HL-60 (cell line): Measurements from ENCODE around the gene SRSF8.

Experiments
- DNase-seq, 2 experiments: peaks; one replicate each; pipeline ENCODE4 v3.0.0-alpha.2; 2010 to 2020; ENCODE audit warnings: low read depth in 1 of 2, low spot score in 1 of 2
- H3K27ac ChIP-seq: fragments of 250-450 bp; sonication (Bioruptor Pico); replicated peaks from 2 replicates; pipeline ENCODE4 v1.5.1; 2020; ENCODE audit warnings: mild to moderate bottlenecking, moderate library complexity
- H3K27me3 ChIP-seq: fragments of 250-450 bp; sonication (Bioruptor Pico); 2 replicates; pipeline ENCODE4 v1.5.1; 2021; ENCODE audit warnings: mild to moderate bottlenecking, moderate library complexity; ENCODE audit not compliant: insufficient read depth, poor library complexity, severe bottlenecking
- H3K4me3 ChIP-seq: replicated peaks from 2 replicates; pipeline ENCODE4 v1.5.1; 2011; ENCODE audit warnings: mild to moderate bottlenecking, control low read depth, low read length; ENCODE audit not compliant: insufficient read depth
- GABPA ChIP-seq: IDR thresholded peaks from 2 replicates; pipeline ENCODE4 v1.6.1; 2012; ENCODE audit warnings: low read depth
- POLR2AphosphoS5 ChIP-seq: IDR thresholded peaks from 2 replicates; pipeline ENCODE4 v1.6.1; 2012; ENCODE audit warnings: low read depth
- SPI1 ChIP-seq: IDR thresholded peaks from 2 replicates; pipeline ENCODE4 v1.6.1; 2012; ENCODE audit warnings: low read depth, mild to moderate bottlenecking, borderline replicate concordance
- TF ChIP-seq, protein P1 (sequence below): IDR thresholded peaks from one replicate; pipeline ENCODE4 v1.5.1; 2011; ENCODE audit warnings: low read length, control low read depth, inconsistent platforms; ENCODE audit not compliant: insufficient read depth
- TF ChIP-seq, protein P2 (sequence below): IDR thresholded peaks from 2 replicates; pipeline ENCODE4 v1.6.1; 2012; ENCODE audit warnings: low read depth; ENCODE audit not compliant: insufficient replicate concordance

The SRSF8 gene

DNA sequence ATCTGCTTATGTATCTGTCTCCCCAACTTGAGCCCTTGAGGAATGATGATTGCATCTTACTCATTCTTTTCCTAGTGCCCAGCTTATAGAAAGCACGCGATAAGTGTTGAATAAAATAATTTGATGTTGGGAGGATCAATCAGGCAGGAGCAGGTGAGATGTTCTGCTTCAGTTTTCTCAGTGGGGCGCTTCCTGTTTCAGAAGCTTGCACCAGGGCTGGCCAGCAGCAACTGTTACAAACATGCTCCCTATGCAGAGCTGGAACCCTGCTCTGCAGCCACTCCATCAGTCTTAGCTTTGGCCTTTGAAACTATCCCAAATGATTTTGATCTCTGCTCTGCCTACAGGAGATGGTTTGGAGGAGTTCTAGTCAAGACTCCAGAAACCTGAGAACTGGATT lies 26.8 kb downstream of the SRSF8 start:
- no peak overlapping the region for H3K27ac ChIP-seq
- H3K27me3 ChIP-seq, result peaks cover 11% of the 10 kb centered on the region
- no peak for TF ChIP-seq POLR2AphosphoS5
- TF ChIP-seq SPI1, result 0 out of 2 replicates have a peak, but pooled peaks have one; percentile 12
- no peak for DNase-seq
- no peak overlapping the region for H3K4me3 ChIP-seq

DNA sequence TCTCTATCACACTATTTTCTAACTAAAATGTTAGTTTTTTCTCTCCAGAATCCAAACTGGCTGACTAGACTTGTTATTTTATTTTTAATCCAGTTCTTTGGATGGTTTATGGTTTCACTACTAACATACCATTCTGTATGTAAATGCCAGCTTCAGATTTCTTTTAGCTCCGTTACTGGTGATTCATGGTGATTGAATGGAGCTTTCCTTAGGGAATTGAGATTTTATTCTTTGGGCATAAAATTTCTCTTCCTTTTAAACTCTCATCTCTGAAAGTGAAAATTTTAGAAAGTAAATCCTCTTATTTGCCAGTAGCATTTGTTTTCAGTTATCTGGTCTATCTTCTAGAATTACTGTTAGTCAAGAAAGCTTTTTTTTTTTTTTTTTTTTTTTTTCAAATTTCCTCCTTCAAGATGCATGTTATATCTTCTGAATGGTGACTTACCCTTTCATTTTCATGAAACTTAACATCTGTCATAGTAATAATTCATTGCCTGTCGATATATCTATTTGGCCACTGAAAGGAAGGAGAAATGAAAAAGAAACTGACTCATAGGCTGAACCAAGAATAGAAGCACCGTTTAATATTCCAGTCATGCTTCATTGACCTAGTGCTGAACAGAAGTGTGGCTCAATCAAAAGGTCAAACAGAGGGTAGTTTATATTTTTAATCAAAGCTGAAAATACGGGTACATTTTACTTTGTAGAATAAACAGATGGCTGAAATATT lies 29.3 kb downstream of the SRSF8 start:
- no peak overlapping the region for H3K27ac ChIP-seq

DNA sequence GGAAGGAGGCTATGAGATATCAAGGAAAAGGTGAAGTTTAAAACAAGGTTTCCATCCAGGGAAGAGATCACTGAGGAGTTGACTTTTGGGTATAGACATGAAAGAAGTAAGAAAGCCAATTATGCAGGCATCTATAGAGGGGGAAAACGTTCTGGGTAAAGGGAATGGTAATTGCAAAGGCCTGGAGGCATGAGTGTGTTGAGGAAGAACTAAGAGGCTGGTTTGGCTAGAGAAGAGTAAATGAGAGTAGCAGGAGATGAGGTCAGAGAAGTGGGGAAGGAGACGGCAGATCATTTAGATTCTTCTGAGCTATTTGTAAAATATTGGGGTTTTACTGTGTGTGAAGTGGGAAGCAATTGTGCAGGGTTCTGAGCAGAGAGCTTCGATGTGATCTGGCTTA lies 30.5 kb downstream of the SRSF8 start:
- Histone ChIP-seq H3K27me3 (peaks cover under 1% of the 10 kb centered on the region), H3K4me3 (no peak overlapping the region), H3K27ac (no peak overlapping the region)
- no peak for TF ChIP-seq POLR2AphosphoS5
- TF ChIP-seq GABPA, result no peak
- TF ChIP-seq, protein P1, sequence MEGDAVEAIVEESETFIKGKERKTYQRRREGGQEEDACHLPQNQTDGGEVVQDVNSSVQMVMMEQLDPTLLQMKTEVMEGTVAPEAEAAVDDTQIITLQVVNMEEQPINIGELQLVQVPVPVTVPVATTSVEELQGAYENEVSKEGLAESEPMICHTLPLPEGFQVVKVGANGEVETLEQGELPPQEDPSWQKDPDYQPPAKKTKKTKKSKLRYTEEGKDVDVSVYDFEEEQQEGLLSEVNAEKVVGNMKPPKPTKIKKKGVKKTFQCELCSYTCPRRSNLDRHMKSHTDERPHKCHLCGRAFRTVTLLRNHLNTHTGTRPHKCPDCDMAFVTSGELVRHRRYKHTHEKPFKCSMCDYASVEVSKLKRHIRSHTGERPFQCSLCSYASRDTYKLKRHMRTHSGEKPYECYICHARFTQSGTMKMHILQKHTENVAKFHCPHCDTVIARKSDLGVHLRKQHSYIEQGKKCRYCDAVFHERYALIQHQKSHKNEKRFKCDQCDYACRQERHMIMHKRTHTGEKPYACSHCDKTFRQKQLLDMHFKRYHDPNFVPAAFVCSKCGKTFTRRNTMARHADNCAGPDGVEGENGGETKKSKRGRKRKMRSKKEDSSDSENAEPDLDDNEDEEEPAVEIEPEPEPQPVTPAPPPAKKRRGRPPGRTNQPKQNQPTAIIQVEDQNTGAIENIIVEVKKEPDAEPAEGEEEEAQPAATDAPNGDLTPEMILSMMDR, result no peak
- no peak for TF ChIP-seq SPI1
- TF ChIP-seq, protein P2, sequence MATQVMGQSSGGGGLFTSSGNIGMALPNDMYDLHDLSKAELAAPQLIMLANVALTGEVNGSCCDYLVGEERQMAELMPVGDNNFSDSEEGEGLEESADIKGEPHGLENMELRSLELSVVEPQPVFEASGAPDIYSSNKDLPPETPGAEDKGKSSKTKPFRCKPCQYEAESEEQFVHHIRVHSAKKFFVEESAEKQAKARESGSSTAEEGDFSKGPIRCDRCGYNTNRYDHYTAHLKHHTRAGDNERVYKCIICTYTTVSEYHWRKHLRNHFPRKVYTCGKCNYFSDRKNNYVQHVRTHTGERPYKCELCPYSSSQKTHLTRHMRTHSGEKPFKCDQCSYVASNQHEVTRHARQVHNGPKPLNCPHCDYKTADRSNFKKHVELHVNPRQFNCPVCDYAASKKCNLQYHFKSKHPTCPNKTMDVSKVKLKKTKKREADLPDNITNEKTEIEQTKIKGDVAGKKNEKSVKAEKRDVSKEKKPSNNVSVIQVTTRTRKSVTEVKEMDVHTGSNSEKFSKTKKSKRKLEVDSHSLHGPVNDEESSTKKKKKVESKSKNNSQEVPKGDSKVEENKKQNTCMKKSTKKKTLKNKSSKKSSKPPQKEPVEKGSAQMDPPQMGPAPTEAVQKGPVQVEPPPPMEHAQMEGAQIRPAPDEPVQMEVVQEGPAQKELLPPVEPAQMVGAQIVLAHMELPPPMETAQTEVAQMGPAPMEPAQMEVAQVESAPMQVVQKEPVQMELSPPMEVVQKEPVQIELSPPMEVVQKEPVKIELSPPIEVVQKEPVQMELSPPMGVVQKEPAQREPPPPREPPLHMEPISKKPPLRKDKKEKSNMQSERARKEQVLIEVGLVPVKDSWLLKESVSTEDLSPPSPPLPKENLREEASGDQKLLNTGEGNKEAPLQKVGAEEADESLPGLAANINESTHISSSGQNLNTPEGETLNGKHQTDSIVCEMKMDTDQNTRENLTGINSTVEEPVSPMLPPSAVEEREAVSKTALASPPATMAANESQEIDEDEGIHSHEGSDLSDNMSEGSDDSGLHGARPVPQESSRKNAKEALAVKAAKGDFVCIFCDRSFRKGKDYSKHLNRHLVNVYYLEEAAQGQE, result no peak
- no peak for DNase-seq

More for the DNA sequence above, 29.3 kb downstream of the SRSF8 start:
- no peak for DNase-seq
- Histone ChIP-seq H3K4me3 (no peak overlapping the region), H3K27me3 (peaks cover 10% of the 10 kb centered on the region)
- TF ChIP-seq SPI1 (no peak), GABPA (no peak), POLR2AphosphoS5 (no peak)
- TF ChIP-seq, protein P2, result no peak
- TF ChIP-seq, protein P1, result no peak

DNA sequence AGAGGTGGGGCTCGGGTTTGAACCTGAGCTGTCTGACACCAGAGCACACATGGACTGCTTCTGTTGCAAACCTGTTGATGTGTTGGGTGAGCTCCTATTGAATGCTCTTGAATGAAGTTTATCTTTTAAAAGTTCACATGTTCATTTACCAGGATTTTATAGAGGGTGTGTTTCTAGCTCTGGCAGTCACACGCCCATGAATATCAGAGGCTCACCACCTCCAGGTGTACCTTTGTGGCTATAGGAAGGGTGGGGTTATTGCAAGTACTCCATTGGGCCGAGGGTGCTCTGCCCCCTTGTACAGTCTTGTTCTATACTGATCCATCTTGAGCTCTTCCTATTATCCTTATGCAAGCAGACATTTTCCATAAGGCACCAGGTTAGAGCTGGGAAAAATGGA lies 32.1 kb downstream of the SRSF8 start:
- H3K27ac ChIP-seq, result no peak overlapping the region
- DNase-seq, result no peak
- no peaks in the 10 kb centered on the region for H3K27me3 ChIP-seq
- H3K4me3 ChIP-seq, result no peak overlapping the region
- TF ChIP-seq POLR2AphosphoS5 (no peak), SPI1 (no peak), GABPA (no peak)
- TF ChIP-seq, protein P1, result no peak
- TF ChIP-seq, protein P2, result no peak
